Measurements from ENCODE around the gene MRC1. TPM values are rescaled to one million over a fixed set of nuclear protein-coding genes. Genes with fewer than 3 reads are reported as not detected.

Gene MRC1
- total and polyA plus RNA-seq, 10 of the 15 experiments (the other 5 are each of a cell fraction or from before 2014, with no cell fraction given) = 0.01 to 0.21 (median 0.03) TPM; not detected in 5

DNA sequence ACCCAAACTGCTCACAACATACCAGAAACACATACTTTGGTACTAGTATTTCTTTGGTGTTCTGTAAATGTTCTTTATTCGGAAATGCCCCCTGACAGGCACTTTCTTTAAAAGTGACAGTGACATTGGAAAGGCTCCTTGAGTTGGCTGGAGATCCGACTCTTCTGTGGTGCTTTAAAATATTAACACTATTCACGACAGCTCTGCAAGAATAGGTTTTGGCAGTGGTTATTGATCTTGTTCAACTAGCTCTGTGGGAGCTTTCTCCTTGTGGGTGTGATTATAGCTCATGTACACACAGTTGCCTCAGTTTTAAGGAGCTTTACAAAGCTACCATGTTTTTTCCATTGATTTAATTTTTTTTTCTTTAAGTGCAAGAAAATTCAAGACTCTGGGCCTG, 112.2 kb downstream of the MRC1 start:
- Histone ChIP-seq H3K4me2 (ENCODE audit: control insufficient read depth, insufficient read depth) (no peak overlapping the region), H2AFZ (ENCODE audit: control insufficient read depth, low read depth, low read length) (no peak overlapping the region), H3K79me2 (ENCODE audit: control insufficient read depth, insufficient read depth, low read length) (no peaks in the 10 kb centered on the region), H3K9me3 (replicated peaks; ENCODE audit: control insufficient read depth, insufficient read depth, low read length) (no peaks in the 10 kb centered on the region; the same call in 2 of the 3 replicates), H3K4me3 (no peak overlapping the region), H3K4me1 (ENCODE audit: control insufficient read depth, insufficient read depth, low read length) (no peaks in the 10 kb centered on the region), H3K36me3 (ENCODE audit: control insufficient read depth in 2 of 2, insufficient read depth in 2 of 2, low read length in 1 of 2) (no peaks in the 10 kb centered on the region), H4K20me1 (ENCODE audit: control insufficient read depth, insufficient read depth) (no peaks in the 10 kb centered on the region), H3K27me3 (replicated peaks in 1 of 2; ENCODE audit: control insufficient read depth in 2 of 2, insufficient read depth in 2 of 2, low read length in 1 of 2) (no peaks in the 10 kb centered on the region), H3K27ac (ENCODE audit: control insufficient read depth, insufficient read depth) (no peak overlapping the region), H3K9ac (ENCODE audit: control insufficient read depth, insufficient read depth, low read length) (no peak overlapping the region)
- intact Hi-C loops (cut with micrococcal nuclease; ENCODE audit: unreplicated experiment) = no loop called here
- no TSS peak for BruUV-seq (replicated peaks)
- DNase-seq (ENCODE audit: low read depth, low spot score) (no peak), ATAC-seq (no peak), FAIRE-seq (no peak)
- ChIA-PET RAD21 (ENCODE audit: unreplicated experiment) (no interaction called here), SMC1A (ENCODE audit: uncharacterized antibody, unreplicated experiment) (interaction anchor here (1.4 kb wide), 1 partner anchor 286 kb away, joined by 3 read pairs; no protein-coding TSS in a partner anchor), CTCF (interaction anchor here (1.2 to 1.7 kb wide), 2 partner anchors 10 to 11 kb away, joined by 3 read pairs; no protein-coding TSS in a partner anchor), POLR2A (no interaction called here)
- 19% methylated on average over 3 of the region's 3 CpGs for WGBS (ENCODE audit: insufficient coverage, insufficient replicate concordance, low lambda C conversion rate, missing lambda C conversion rate)
- in situ Hi-C loops (cut with MboI) = no loop called here
- TF ChIP-seq MEF2A (IDR thresholded peaks at IDR 0.05; ENCODE audit: insufficient read depth, low read depth, low read length) = no peak
- TF ChIP-seq TCF12 (IDR thresholded peaks at IDR 0.05; ENCODE audit: low read depth, low read length) = no peak
- no peak for TF ChIP-seq POLR2A (IDR thresholded peaks at IDR 0.05; ENCODE audit: low read depth, low read length)
- TF ChIP-seq TAF1 (IDR thresholded peaks at IDR 0.05; ENCODE audit: borderline replicate concordance, low read depth, low read length) = no peak
- no peak for TF ChIP-seq EED (IDR thresholded peaks at IDR 0.05; ENCODE audit: low read depth)
- TF ChIP-seq LARP7 (IDR thresholded peaks at IDR 0.05) = no peak

- no TSS peak for BruUV-seq (replicated peaks)
- TF ChIP-seq, protein P1, sequence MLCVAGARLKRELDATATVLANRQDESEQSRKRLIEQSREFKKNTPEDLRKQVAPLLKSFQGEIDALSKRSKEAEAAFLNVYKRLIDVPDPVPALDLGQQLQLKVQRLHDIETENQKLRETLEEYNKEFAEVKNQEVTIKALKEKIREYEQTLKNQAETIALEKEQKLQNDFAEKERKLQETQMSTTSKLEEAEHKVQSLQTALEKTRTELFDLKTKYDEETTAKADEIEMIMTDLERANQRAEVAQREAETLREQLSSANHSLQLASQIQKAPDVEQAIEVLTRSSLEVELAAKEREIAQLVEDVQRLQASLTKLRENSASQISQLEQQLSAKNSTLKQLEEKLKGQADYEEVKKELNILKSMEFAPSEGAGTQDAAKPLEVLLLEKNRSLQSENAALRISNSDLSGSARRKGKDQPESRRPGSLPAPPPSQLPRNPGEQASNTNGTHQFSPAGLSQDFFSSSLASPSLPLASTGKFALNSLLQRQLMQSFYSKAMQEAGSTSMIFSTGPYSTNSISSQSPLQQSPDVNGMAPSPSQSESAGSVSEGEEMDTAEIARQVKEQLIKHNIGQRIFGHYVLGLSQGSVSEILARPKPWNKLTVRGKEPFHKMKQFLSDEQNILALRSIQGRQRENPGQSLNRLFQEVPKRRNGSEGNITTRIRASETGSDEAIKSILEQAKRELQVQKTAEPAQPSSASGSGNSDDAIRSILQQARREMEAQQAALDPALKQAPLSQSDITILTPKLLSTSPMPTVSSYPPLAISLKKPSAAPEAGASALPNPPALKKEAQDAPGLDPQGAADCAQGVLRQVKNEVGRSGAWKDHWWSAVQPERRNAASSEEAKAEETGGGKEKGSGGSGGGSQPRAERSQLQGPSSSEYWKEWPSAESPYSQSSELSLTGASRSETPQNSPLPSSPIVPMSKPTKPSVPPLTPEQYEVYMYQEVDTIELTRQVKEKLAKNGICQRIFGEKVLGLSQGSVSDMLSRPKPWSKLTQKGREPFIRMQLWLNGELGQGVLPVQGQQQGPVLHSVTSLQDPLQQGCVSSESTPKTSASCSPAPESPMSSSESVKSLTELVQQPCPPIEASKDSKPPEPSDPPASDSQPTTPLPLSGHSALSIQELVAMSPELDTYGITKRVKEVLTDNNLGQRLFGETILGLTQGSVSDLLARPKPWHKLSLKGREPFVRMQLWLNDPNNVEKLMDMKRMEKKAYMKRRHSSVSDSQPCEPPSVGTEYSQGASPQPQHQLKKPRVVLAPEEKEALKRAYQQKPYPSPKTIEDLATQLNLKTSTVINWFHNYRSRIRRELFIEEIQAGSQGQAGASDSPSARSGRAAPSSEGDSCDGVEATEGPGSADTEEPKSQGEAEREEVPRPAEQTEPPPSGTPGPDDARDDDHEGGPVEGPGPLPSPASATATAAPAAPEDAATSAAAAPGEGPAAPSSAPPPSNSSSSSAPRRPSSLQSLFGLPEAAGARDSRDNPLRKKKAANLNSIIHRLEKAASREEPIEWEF (IDR thresholded peaks at IDR 0.05; ENCODE audit: insufficient replicate concordance, low read depth, low read length) = no peak
- TF ChIP-seq WRNIP1 (IDR thresholded peaks at IDR 0.05; ENCODE audit: borderline replicate concordance, low read depth, low read length) (no peak), EED (IDR thresholded peaks at IDR 0.05; ENCODE audit: low read depth) (no peak), YBX1 (IDR thresholded peaks at IDR 0.05) (no peak), NFXL1 (IDR thresholded peaks at IDR 0.05; ENCODE audit: borderline replicate concordance) (no peak), NFIC (IDR thresholded peaks at IDR 0.05; ENCODE audit: low read depth, low read length) (no peak), ZNF24 (IDR thresholded peaks at IDR 0.05) (no peak), HDGF (IDR thresholded peaks at IDR 0.05) (no peak), MXI1 (IDR thresholded peaks at IDR 0.05; ENCODE audit: low read depth, low read length) (no peak)
- TF ChIP-seq, protein P2, sequence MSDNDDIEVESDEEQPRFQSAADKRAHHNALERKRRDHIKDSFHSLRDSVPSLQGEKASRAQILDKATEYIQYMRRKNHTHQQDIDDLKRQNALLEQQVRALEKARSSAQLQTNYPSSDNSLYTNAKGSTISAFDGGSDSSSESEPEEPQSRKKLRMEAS (IDR thresholded peaks at IDR 0.05; ENCODE audit: low read depth, low read length) = no peak
Measured at GRCh38 chr10:17923728-17924127, 114.6 kb downstream of the MRC1 start.

More at GRCh38 chr10:17923728-17924127, 114.6 kb downstream of the MRC1 start:
- no peak overlapping the region for H3K27ac ChIP-seq (ENCODE audit: control insufficient read depth, insufficient read depth)
- intact Hi-C loops (cut with micrococcal nuclease; ENCODE audit: unreplicated experiment) (no loop called here), in situ Hi-C loops (cut with MboI) (no loop called here)
- H3K9me3 ChIP-seq (replicated peaks; ENCODE audit: control insufficient read depth, insufficient read depth, low read length) = no peaks in the 10 kb centered on the region; the same call in 2 of the 3 replicates
- ATAC-seq (no peak), FAIRE-seq (no peak), DNase-seq (ENCODE audit: low read depth, low spot score) (no peak)
- no peaks in the 10 kb centered on the region for H3K27me3 ChIP-seq (replicated peaks in 1 of 2; ENCODE audit: control insufficient read depth in 2 of 2, insufficient read depth in 2 of 2, low read length in 1 of 2)
- RAD21 ChIA-PET (ENCODE audit: unreplicated experiment) = no interaction called here
- no peak overlapping the region for H3K9ac ChIP-seq (ENCODE audit: control insufficient read depth, insufficient read depth, low read length)
- no peaks in the 10 kb centered on the region for H3K79me2 ChIP-seq (ENCODE audit: control insufficient read depth, insufficient read depth, low read length)
- CTCF ChIA-PET = interaction anchor here (1.2 to 1.7 kb wide), 2 partner anchors 16 to 52 kb away, joined by 3 to 4 read pairs; no protein-coding TSS in a partner anchor
- POLR2A ChIA-PET = no interaction called here
- no peaks in the 10 kb centered on the region for H3K4me1 ChIP-seq (ENCODE audit: control insufficient read depth, insufficient read depth, low read length)
- 0% methylated on average over 4 of the region's 4 CpGs for WGBS (ENCODE audit: insufficient coverage, insufficient replicate concordance, low lambda C conversion rate, missing lambda C conversion rate)
- no peaks in the 10 kb centered on the region for H3K36me3 ChIP-seq (ENCODE audit: control insufficient read depth in 2 of 2, insufficient read depth in 2 of 2, low read length in 1 of 2)
- H3K4me3 ChIP-seq = no peak overlapping the region
- H4K20me1 ChIP-seq (ENCODE audit: control insufficient read depth, insufficient read depth) = no peaks in the 10 kb centered on the region
- no peak overlapping the region for H2AFZ ChIP-seq (ENCODE audit: control insufficient read depth, low read depth, low read length)
- SMC1A ChIA-PET (ENCODE audit: uncharacterized antibody, unreplicated experiment) = no interaction called here
- no peak overlapping the region for H3K4me2 ChIP-seq (ENCODE audit: control insufficient read depth, insufficient read depth)

Measured in GM12878 (cell line).